HepG2 (cell line): ENCODE measurements around the gene MAEA. TPM values are rescaled to one million over a fixed set of nuclear protein-coding genes. Genes with fewer than 3 reads are reported as not detected.

Experiments used
- ATAC-seq: fragments of 200-7000 bp; cut with Tn5 transposase; 3 replicates; pipeline ENCODE4 v1.9.1; 2020; ENCODE audit warnings: mild to moderate bottlenecking, moderate library complexity
- BruUV-seq: library from RNA; stranded (reverse); fragments of 400-500 nt; replicated peaks from 2 replicates; lab custom pipeline; 2021; lab: Mats Ljungman, UMichigan
- CTCF ChIA-PET: fragments of 300-600 bp; formaldehyde crosslinking; extraction: SDS; loops from one replicate; lab custom pipeline; 2021; ENCODE audit warnings: low total read pairs, inconsistent platforms, low intra/inter-chr PET ratio; lab: Yijun Ruan, JAX
- POLR2A ChIA-PET: fragments of 350-600 bp; sonication (Branson Sonifier 250); formaldehyde crosslinking; loops from one replicate; lab custom pipeline; 2020; ENCODE audit warnings: antibody characterized with exemption, inconsistent platforms; lab: Yijun Ruan, JAX
- DNase-seq: peaks from one replicate; pipeline ENCODE4 v3.0.0-alpha.2; 2015; ENCODE audit warnings: low spot score
- FAIRE-seq: peaks from 3 replicates; lab custom pipeline; 2011; peaks lifted over from hg19 to GRCh38; lab: Jason Lieb, UNC
- H2AFZ ChIP-seq: one replicate; pipeline ENCODE4 v1.6.1; 2011; ENCODE audit warnings: low read length, inconsistent platforms
- H3K27ac ChIP-seq: fragments of 300-600 bp; 3 replicates; pipeline ENCODE4 v1.8.0; 2011; ENCODE audit warnings: mixed run types, mild to moderate bottlenecking, mixed read lengths, low read length, inconsistent platforms; ENCODE audit not compliant: insufficient read depth; ENCODE audit errors: extremely low read length
- H3K27me3 ChIP-seq, 2 experiments: fragments of 200-600 bp in 1 of 2; 2 replicates in 1 of 2; 3 replicates in 1 of 2; pipeline versions ENCODE4 v1.6.0 to v1.8.0; 2011; ENCODE audit warnings: low read length in 2 of 2, mild to moderate bottlenecking in 2 of 2, moderate library complexity in 2 of 2, inconsistent platforms in 1 of 2; ENCODE audit not compliant: insufficient read depth in 2 of 2, control insufficient read depth in 1 of 2
- H3K36me3 ChIP-seq, 2 experiments: fragments of 200-600 bp in 1 of 2; replicated peaks in 1 of 2; 2 replicates in 1 of 2; 3 replicates in 1 of 2; pipeline versions ENCODE4 v1.5.1 to v1.8.0; 2011; ENCODE audit warnings: low read length in 2 of 2, inconsistent platforms in 1 of 2; ENCODE audit not compliant: insufficient read depth in 2 of 2, control insufficient read depth in 1 of 2
- H3K4me1 ChIP-seq: 2 replicates; pipeline ENCODE4 v1.5.1; 2012; ENCODE audit warnings: low read length, inconsistent platforms; ENCODE audit not compliant: insufficient read depth
- H3K4me2 ChIP-seq: 2 replicates; pipeline ENCODE4 v1.6.0; 2011; ENCODE audit warnings: low read depth, low read length, inconsistent platforms
- H3K4me3 ChIP-seq, 3 experiments: fragments of 200-600 bp in 1 of 3; sonication (generic), shearing (Covaris generic) in 1 of 3; replicated peaks in 1 of 3; 2 replicates each; pipeline ENCODE4 v1.5.1; 2011 to 2016; ENCODE audit warnings: low read length in 3 of 3, inconsistent platforms in 2 of 3, low read depth in 2 of 3, mild to moderate bottlenecking in 2 of 3, control low read depth in 1 of 3, mixed read lengths in 1 of 3; ENCODE audit not compliant: insufficient read depth in 1 of 3
- H3K79me2 ChIP-seq: one replicate; pipeline ENCODE4 v1.6.1; 2011; ENCODE audit warnings: low read length, inconsistent platforms; ENCODE audit not compliant: insufficient read depth
- H3K9ac ChIP-seq: 2 replicates; pipeline ENCODE4 v1.6.0; 2011; ENCODE audit warnings: mild to moderate bottlenecking, low read depth, low read length, inconsistent platforms; ENCODE audit not compliant: insufficient read depth
- H3K9me3 ChIP-seq: 2 replicates; pipeline ENCODE4 v1.5.1; 2012; ENCODE audit warnings: mild to moderate bottlenecking, low read length
- H4K20me1 ChIP-seq: 2 replicates; pipeline ENCODE4 v1.6.0; 2011; ENCODE audit warnings: inconsistent platforms, mild to moderate bottlenecking, low read length, moderate library complexity; ENCODE audit not compliant: insufficient read depth
- CAMTA2 ChIP-seq: sonication (generic); formaldehyde crosslinking; IDR thresholded peaks from 2 replicates; pipeline ENCODE4 v1.4.0; 2020; ENCODE audit warnings: mild to moderate bottlenecking, missing genetic modification reagents, borderline replicate concordance
- CBX1 ChIP-seq: IDR thresholded peaks from one replicate; pipeline ENCODE4 v1.6.1; 2016; ENCODE audit warnings: antibody characterized with exemption, low read depth
- ELF4 ChIP-seq: sonication (generic); formaldehyde crosslinking; IDR thresholded peaks from 2 replicates; pipeline ENCODE4 v1.5.0; 2020; ENCODE audit warnings: missing genetic modification reagents, mild to moderate bottlenecking, moderate library complexity, borderline replicate concordance
- FOXA1 ChIP-seq, 2 experiments: fragments of 450-650 bp in 1 of 2; sonication (generic) in 1 of 2; formaldehyde crosslinking in 1 of 2; IDR thresholded peaks; 2 replicates each; pipeline versions ENCODE4 v1.4.0 to v1.6.1; 2016 to 2020; ENCODE audit warnings: missing genetic modification reagents in 1 of 2
- HOXA5 ChIP-seq: sonication (generic); formaldehyde crosslinking; IDR thresholded peaks from 2 replicates; pipeline ENCODE4 v1.4.0; 2020; ENCODE audit warnings: missing genetic modification reagents
- KLF9 ChIP-seq: IDR thresholded peaks from 2 replicates; pipeline ENCODE4 v1.6.1; 2016; ENCODE audit warnings: low read depth
- MLXIP ChIP-seq: sonication (generic); formaldehyde crosslinking; IDR thresholded peaks from 2 replicates; pipeline ENCODE4 v1.9.0; 2021; ENCODE audit warnings: missing genetic modification reagents, borderline replicate concordance
- SMAD3 ChIP-seq: sonication (generic); formaldehyde crosslinking; IDR thresholded peaks from 2 replicates; pipeline ENCODE4 v1.4.0; 2020; ENCODE audit warnings: missing genetic modification reagents
- ZBTB14 ChIP-seq: sonication (generic); formaldehyde crosslinking; IDR thresholded peaks from 2 replicates; pipeline ENCODE4 v1.4.0; 2020; ENCODE audit warnings: missing genetic modification reagents
- ZFP36L2 ChIP-seq: sonication (generic); formaldehyde crosslinking; IDR thresholded peaks from 2 replicates; pipeline ENCODE4 v1.4.0; 2020; ENCODE audit warnings: missing genetic modification reagents
- ZNF232 ChIP-seq: sonication (generic); formaldehyde crosslinking; IDR thresholded peaks from 2 replicates; pipeline ENCODE4 v1.4.0; 2020; ENCODE audit warnings: missing genetic modification reagents, borderline replicate concordance
- ZNF256 ChIP-seq: sonication (generic); formaldehyde crosslinking; conservative IDR thresholded peaks from 2 replicates; pipeline ENCODE4 v1.4.0; 2020; ENCODE audit warnings: missing genetic modification reagents
- ZNF276 ChIP-seq: sonication (generic); formaldehyde crosslinking; IDR thresholded peaks from 2 replicates; pipeline ENCODE4 v1.4.0; 2020; ENCODE audit warnings: mild to moderate bottlenecking, low read depth, missing genetic modification reagents
- ZNF580 ChIP-seq: IDR thresholded peaks from 2 replicates; pipeline ENCODE4 v1.6.1; 2016; ENCODE audit warnings: low read depth, borderline replicate concordance
- ZNF629 ChIP-seq: sonication (generic); formaldehyde crosslinking; conservative IDR thresholded peaks from 2 replicates; pipeline ENCODE4 v1.5.0; 2020; ENCODE audit warnings: missing genetic modification reagents
- ZNF839 ChIP-seq: sonication (generic); formaldehyde crosslinking; IDR thresholded peaks from 2 replicates; pipeline ENCODE4 v1.4.0; 2020; ENCODE audit warnings: missing genetic modification reagents, mild to moderate bottlenecking, borderline replicate concordance
- WGBS: methylation state at CpG from one replicate; pipeline ENCODE4 v1.1.6; 2017; ENCODE audit warnings: low lambda C conversion rate; 5-methylcytosine and 5-hydroxymethylcytosine counted together
- in situ Hi-C: cut with HindIII; loops from 2 replicates; pipeline ENCODE4 v1.10.0; 2017; ENCODE audit warnings: low pct_unique_long_range_greater_than_20kb; ENCODE audit not compliant: extremely low pct_ligation_motif_present
- intact Hi-C: fragments of 100-400 bp; cut with micrococcal nuclease; formaldehyde crosslinking; loops from one replicate; pipeline ENCODE4 v1.10.0; 2022; ENCODE audit not compliant: unreplicated experiment
- polyA plus RNA-seq, 8 experiments: library from polyadenylated mRNA; depleted of rRNA in 3 of 8; stranded (reverse) in 7 of 8; unstranded in 1 of 8; fragments of >200 nt; fragmentation: Illumina TruSeq in 4 of 8; extraction: Trizol in 4 of 8; gene quantifications; 2 replicates each; pipeline versions ENCODE4 v1.2.1 to v1.2.3, GENCODE V29; 2011 to 2016; ENCODE audit warnings: low read depth in 4 of 8, missing spikeins in 1 of 8, mixed read lengths in 1 of 8; ENCODE audit not compliant: insufficient read depth in 1 of 8
- total RNA-seq, 5 experiments: library from RNA; depleted of rRNA; stranded (reverse); fragments of >200 nt; fragmentation: Illumina TruSeq; extraction: Trizol; gene quantifications; 2 replicates each; pipeline ENCODE4 v1.2.3, GENCODE V29; 2016; ENCODE audit warnings: low read depth in 1 of 5

MAEA gene
- total and polyA plus RNA-seq, 2 of the 13 experiments (the other 11 are each of a cell fraction or from before 2014, with no cell fraction given), result 52.0 to 57.1 TPM

GRCh38 chr4:1379801-1380331 is 90.2 kb downstream of the MAEA start:
- H3K4me3 ChIP-seq, result no peak overlapping the region

More at GRCh38 chr4:1379801-1380331, 90.2 kb downstream of the MAEA start:
- Histone ChIP-seq H3K27ac (no peak overlapping the region), H3K36me3 (peaks cover 2 to 10% of the 10 kb centered on the region in 2 experiments; a peak in 2 of 5 replicates), H3K4me2 (no peak overlapping the region), H4K20me1 (no peaks in the 10 kb centered on the region), H3K9ac (no peak overlapping the region), H3K9me3 (no peaks in the 10 kb centered on the region), H3K79me2 (no peaks in the 10 kb centered on the region), H3K4me1 (no peaks in the 10 kb centered on the region), H2AFZ (no peak overlapping the region), H3K27me3 (no peaks in the 10 kb centered on the region)
- ChIA-PET POLR2A (no interaction called here), CTCF (no interaction called here)
- no peak for DNase-seq
- ATAC-seq, result no peak
- no peak for FAIRE-seq
- WGBS, result 98% methylated on average over 13 of the region's 31 CpGs
- TF ChIP-seq ZNF232 (CRISPR knock-in tag) (no peak), CAMTA2 (CRISPR knock-in tag) (no peak), ZNF256 (CRISPR knock-in tag) (no peak), ELF4 (CRISPR knock-in tag) (no peak), ZNF629 (CRISPR knock-in tag) (no peak), FOXA1 (IDR thresholded peaks at IDR 0.05) (no peak), FOXA1 (CRISPR knock-in tag; IDR thresholded peaks at IDR 0.05) (no peak), HOXA5 (no peak), SMAD3 (CRISPR knock-in tag) (no peak), ZNF276 (no peak), ZNF839 (CRISPR knock-in tag) (no peak), KLF9 (CRISPR knock-in tag) (no peak), ZBTB14 (CRISPR knock-in tag) (no peak), ZNF580 (no peak), ZFP36L2 (CRISPR knock-in tag) (no peak), CBX1 (no peak), MLXIP (no peak)
- in situ Hi-C loops (no loop called here), intact Hi-C loops (no loop called here)
- BruUV-seq, result no TSS peak
